Activated naive CD8-positive, alpha-beta T cell treated with anti-CD3 and anti-CD28 coated beads for 36 hours (primary cell): ENCODE data around the gene PTX4. TPM values are rescaled to one million over a fixed set of nuclear protein-coding genes. Genes with fewer than 3 reads are reported as not detected.
A peak's percentile ranks its signal among the peaks of the same experiment; 100 is the strongest.

Experiments
- DNase-seq: peaks from one replicate; pipeline ENCODE4 v3.0.0; 2021
- H3K27ac Mint-ChIP-seq: one replicate; pipeline ENCODE4 v1.8.0; 2022; ENCODE audit warnings: mild to moderate bottlenecking, moderate library complexity, mixed read lengths
- H3K27me3 Mint-ChIP-seq: one replicate; pipeline ENCODE4 v1.8.0; 2022; ENCODE audit warnings: mild to moderate bottlenecking, mixed read lengths
- H3K36me3 Mint-ChIP-seq: one replicate; pipeline ENCODE4 v1.8.0; 2021; ENCODE audit warnings: mild to moderate bottlenecking, mixed read lengths
- H3K4me1 Mint-ChIP-seq: one replicate; pipeline ENCODE4 v1.8.0; 2021; ENCODE audit warnings: mixed read lengths
- H3K4me3 Mint-ChIP-seq: one replicate; pipeline ENCODE4 v1.8.0; 2022; ENCODE audit warnings: mild to moderate bottlenecking, moderate library complexity, mixed read lengths
- H3K9me3 Mint-ChIP-seq: one replicate; pipeline ENCODE4 v1.8.0; 2022; ENCODE audit warnings: mixed read lengths
- total RNA-seq, 2 experiments: library from RNA; stranded (reverse); gene quantifications; one replicate each; pipeline ENCODE4 v1.2.3, GENCODE V29; 2021

PTX4 gene
- total RNA-seq, 2 experiments from 2014 or later: not detected

- H3K36me3 Mint-ChIP-seq: no peaks in the 10 kb centered on the region
- no peak for DNase-seq
These were observed 39.4 kb upstream of the PTX4 start for GRCh38 chr16:1527836-1528811.

GRCh38 chr16:1526608-1527555, 38.1 kb upstream of the PTX4 start:
- Mint-ChIP-seq H3K27me3 (no peaks in the 10 kb centered on the region), H3K27ac (peak overlapping the region; percentile 25), H3K9me3 (no peaks in the 10 kb centered on the region), H3K4me1 (peaks cover 14% of the 10 kb centered on the region), H3K4me3 (peak overlapping the region; percentile 78), H3K36me3 (no peaks in the 10 kb centered on the region)
- DNase-seq: no peak

More at GRCh38 chr16:1527836-1528811, 39.4 kb upstream of the PTX4 start:
- Mint-ChIP-seq H3K27ac (no peak overlapping the region), H3K4me1 (peaks cover 19% of the 10 kb centered on the region), H3K4me3 (no peak overlapping the region), H3K27me3 (no peaks in the 10 kb centered on the region), H3K9me3 (no peaks in the 10 kb centered on the region)

GRCh38 chr16:1525871-1526607, 37.3 kb upstream of the PTX4 start:
- H3K27me3 Mint-ChIP-seq: no peaks in the 10 kb centered on the region

GRCh38 chr16:1524366-1524765, 35.6 kb upstream of the PTX4 start:
- Mint-ChIP-seq H3K36me3 (no peaks in the 10 kb centered on the region), H3K27me3 (no peaks in the 10 kb centered on the region), H3K9me3 (no peaks in the 10 kb centered on the region), H3K4me1 (peaks cover 14% of the 10 kb centered on the region), H3K27ac (no peak overlapping the region), H3K4me3 (no peak overlapping the region)
- no peak for DNase-seq

More at GRCh38 chr16:1525871-1526607, 37.3 kb upstream of the PTX4 start:
- no peak for DNase-seq
- peak overlapping the region; percentile 78 for H3K4me3 Mint-ChIP-seq
- no peaks in the 10 kb centered on the region for H3K9me3 Mint-ChIP-seq
- H3K4me1 Mint-ChIP-seq: peaks cover 14% of the 10 kb centered on the region
- H3K36me3 Mint-ChIP-seq: no peaks in the 10 kb centered on the region
- peak overlapping the region; percentile 42 for H3K27ac Mint-ChIP-seq

GRCh38 chr16:1523581-1524245, 35.0 kb upstream of the PTX4 start:
- H3K27me3 Mint-ChIP-seq: no peaks in the 10 kb centered on the region
- H3K4me1 Mint-ChIP-seq: peaks cover 14% of the 10 kb centered on the region
- no peak overlapping the region for H3K4me3 Mint-ChIP-seq

GRCh38 chr16:1520461-1520860, 31.7 kb upstream of the PTX4 start:
- Mint-ChIP-seq H3K27me3 (no peaks in the 10 kb centered on the region), H3K36me3 (no peaks in the 10 kb centered on the region), H3K9me3 (no peaks in the 10 kb centered on the region), H3K4me3 (no peak overlapping the region), H3K27ac (no peak overlapping the region), H3K4me1 (peaks cover 1% of the 10 kb centered on the region)
- DNase-seq: no peak

More at GRCh38 chr16:1523581-1524245, 35.0 kb upstream of the PTX4 start:
- Mint-ChIP-seq H3K27ac (no peak overlapping the region), H3K36me3 (no peaks in the 10 kb centered on the region), H3K9me3 (no peaks in the 10 kb centered on the region)
- no peak for DNase-seq

GRCh38 chr16:1519831-1520230, 31.1 kb upstream of the PTX4 start:
- no peaks in the 10 kb centered on the region for H3K9me3 Mint-ChIP-seq
- no peak overlapping the region for H3K27ac Mint-ChIP-seq
- H3K4me1 Mint-ChIP-seq: no peaks in the 10 kb centered on the region
- DNase-seq: no peak
- no peak overlapping the region for H3K4me3 Mint-ChIP-seq
- H3K36me3 Mint-ChIP-seq: no peaks in the 10 kb centered on the region
- H3K27me3 Mint-ChIP-seq: no peaks in the 10 kb centered on the region

GRCh38 chr16:1518626-1519135, 29.9 kb upstream of the PTX4 start:
- Mint-ChIP-seq H3K36me3 (peaks cover 4% of the 10 kb centered on the region), H3K4me1 (no peaks in the 10 kb centered on the region), H3K9me3 (no peaks in the 10 kb centered on the region), H3K27ac (no peak overlapping the region), H3K27me3 (no peaks in the 10 kb centered on the region), H3K4me3 (no peak overlapping the region)
- no peak for DNase-seq

GRCh38 chr16:1514507-1514906, 25.8 kb upstream of the PTX4 start:
- Mint-ChIP-seq H3K27ac (no peak overlapping the region), H3K9me3 (no peaks in the 10 kb centered on the region), H3K36me3 (peaks cover 22% of the 10 kb centered on the region), H3K27me3 (no peaks in the 10 kb centered on the region), H3K4me3 (no peak overlapping the region), H3K4me1 (no peaks in the 10 kb centered on the region)
- DNase-seq: no peak

GRCh38 chr16:1512774-1513173, 24.0 kb upstream of the PTX4 start:
- Mint-ChIP-seq H3K9me3 (no peaks in the 10 kb centered on the region), H3K27me3 (no peaks in the 10 kb centered on the region), H3K36me3 (peaks cover 22% of the 10 kb centered on the region), H3K27ac (no peak overlapping the region), H3K4me3 (no peak overlapping the region), H3K4me1 (no peaks in the 10 kb centered on the region)
- no peak for DNase-seq

- no peaks in the 10 kb centered on the region for H3K9me3 Mint-ChIP-seq
- no peak overlapping the region for H3K27ac Mint-ChIP-seq
- no peak for DNase-seq
- H3K4me1 Mint-ChIP-seq: no peaks in the 10 kb centered on the region
- H3K36me3 Mint-ChIP-seq: peaks cover 22% of the 10 kb centered on the region
- H3K4me3 Mint-ChIP-seq: no peak overlapping the region
- H3K27me3 Mint-ChIP-seq: no peaks in the 10 kb centered on the region
These were observed 23.2 kb upstream of the PTX4 start for GRCh38 chr16:1511662-1512569.

GRCh38 chr16:1510941-1511351, 22.2 kb upstream of the PTX4 start:
- Mint-ChIP-seq H3K9me3 (no peaks in the 10 kb centered on the region), H3K27me3 (no peaks in the 10 kb centered on the region), H3K36me3 (peaks cover 23% of the 10 kb centered on the region), H3K4me1 (no peaks in the 10 kb centered on the region), H3K4me3 (no peak overlapping the region), H3K27ac (no peak overlapping the region)
- no peak for DNase-seq

- Mint-ChIP-seq H3K27ac (no peak overlapping the region), H3K4me3 (no peak overlapping the region), H3K36me3 (peaks cover 23% of the 10 kb centered on the region), H3K4me1 (no peaks in the 10 kb centered on the region), H3K27me3 (no peaks in the 10 kb centered on the region), H3K9me3 (no peaks in the 10 kb centered on the region)
- DNase-seq: no peak
These were observed 21.5 kb upstream of the PTX4 start for GRCh38 chr16:1510272-1510671.
